ENCODE measurements around the gene CLCN3. TPM values are rescaled to one million over a fixed set of nuclear protein-coding genes. Genes with fewer than 3 reads are reported as not detected.
A peak's percentile ranks its signal among the peaks of the same experiment; 100 is the strongest.
"Not testable (repeated sequence)": the region's sequence is repeated elsewhere in the genome, so short reads cannot be mapped to it uniquely, and the experiment has no call there.

The CLCN3 gene
- 10 to 100 TPM; 17.4 to 18.4 TPM for total RNA-seq

GRCh38 chr4:169619958-169620879, at the start of gene CLCN3:
Gene CLCN3 (plus strand): TSS chr4:169620578. CDS start chr4:169635929, 15,351 bp downstream.
- peaks cover 59% of the 10 kb centered on the region for H3K4me1 Mint-ChIP-seq (ENCODE audit: low read depth)
- intact Hi-C loops (cut with micrococcal nuclease), result loop anchor here (1.0 to 2.0 kb wide), 4 partner anchors 8 to 1139 kb away; partner anchors contain the start of genes CBR4, DDX60L and NEK1
- peak; percentile 90 for DNase-seq
- H3K4me3 Mint-ChIP-seq, result peak within 1 kb of the TSS; percentile 93
- H3K27ac Mint-ChIP-seq, result peak within 1 kb of the TSS; percentile 96
- H3K36me3 Mint-ChIP-seq (ENCODE audit: low read depth), result peaks cover 1% of the 10 kb centered on the region
- CTCF ChIA-PET, result interaction anchor here (0.7 to 3.9 kb wide), 8 partner anchors 8 to 64 kb away, joined by 3 to 18 read pairs (median 3); no protein-coding TSS in a partner anchor
- no peaks in the 10 kb centered on the region for H3K27me3 Mint-ChIP-seq (ENCODE audit: low read depth)
- no peaks in the 10 kb centered on the region for H3K9me3 Mint-ChIP-seq

GRCh38 chr4:169571012-169571411, 49.4 kb upstream of the CLCN3 start:
- CTCF ChIA-PET; intact Hi-C loops (cut with micrococcal nuclease); DNase-seq; H3K27me3 Mint-ChIP-seq (ENCODE audit: low read depth); H3K4me1 Mint-ChIP-seq (ENCODE audit: low read depth); H3K4me3 Mint-ChIP-seq; H3K9me3 Mint-ChIP-seq: not testable (repeated sequence)
- Mint-ChIP-seq H3K27ac (peak overlapping the region; percentile 50), H3K36me3 (ENCODE audit: low read depth) (peaks cover 19% of the 10 kb centered on the region)

GRCh38 chr4:169571435-169571834, 48.9 kb upstream of the CLCN3 start:
- Mint-ChIP-seq H3K4me3 (no peak overlapping the region), H3K9me3 (no peaks in the 10 kb centered on the region), H3K36me3 (ENCODE audit: low read depth) (peaks cover 23% of the 10 kb centered on the region), H3K27me3 (ENCODE audit: low read depth) (no peaks in the 10 kb centered on the region), H3K27ac (peak overlapping the region; percentile 50), H3K4me1 (ENCODE audit: low read depth) (peaks cover 3% of the 10 kb centered on the region)
- no peak for DNase-seq
- intact Hi-C loops (cut with micrococcal nuclease), result no loop called here
- CTCF ChIA-PET, result no interaction called here

GRCh38 chr4:169573889-169574288, 46.5 kb upstream of the CLCN3 start:
- H3K27ac Mint-ChIP-seq, result no peak overlapping the region
- DNase-seq, result no peak
- H3K36me3 Mint-ChIP-seq (ENCODE audit: low read depth), result peaks cover 25% of the 10 kb centered on the region
- H3K27me3 Mint-ChIP-seq (ENCODE audit: low read depth), result no peaks in the 10 kb centered on the region
- no peaks in the 10 kb centered on the region for H3K4me1 Mint-ChIP-seq (ENCODE audit: low read depth)
- no peak overlapping the region for H3K4me3 Mint-ChIP-seq
- CTCF ChIA-PET, result no interaction called here
- no peaks in the 10 kb centered on the region for H3K9me3 Mint-ChIP-seq
- intact Hi-C loops (cut with micrococcal nuclease), result no loop called here

- H3K4me1 Mint-ChIP-seq (ENCODE audit: low read depth), result no peaks in the 10 kb centered on the region
- no peak overlapping the region for H3K27ac Mint-ChIP-seq
- CTCF ChIA-PET, result interaction anchor here (0.7 kb wide), 1 partner anchor 923 kb away, joined by 3 read pairs; no protein-coding TSS in a partner anchor
- intact Hi-C loops (cut with micrococcal nuclease), result no loop called here
- no peak for DNase-seq
- H3K9me3 Mint-ChIP-seq, result no peaks in the 10 kb centered on the region
- peaks cover 11% of the 10 kb centered on the region for H3K36me3 Mint-ChIP-seq (ENCODE audit: low read depth)
- H3K4me3 Mint-ChIP-seq, result no peak overlapping the region
- H3K27me3 Mint-ChIP-seq (ENCODE audit: low read depth), result no peaks in the 10 kb centered on the region
Observed at GRCh38 chr4:169582203-169582602, 38.2 kb upstream of the CLCN3 start.

GRCh38 chr4:169582706-169583105, 37.7 kb upstream of the CLCN3 start:
- intact Hi-C loops (cut with micrococcal nuclease), result no loop called here
- CTCF ChIA-PET, result interaction anchor here (0.7 kb wide), 1 partner anchor 924 kb away, joined by 3 read pairs; no protein-coding TSS in a partner anchor
- peaks cover 11% of the 10 kb centered on the region for H3K36me3 Mint-ChIP-seq (ENCODE audit: low read depth)

GRCh38 chr4:169583563-169583962, 36.8 kb upstream of the CLCN3 start:
- intact Hi-C loops (cut with micrococcal nuclease), result no loop called here
- peaks cover 11% of the 10 kb centered on the region for H3K36me3 Mint-ChIP-seq (ENCODE audit: low read depth)

More at GRCh38 chr4:169582706-169583105, 37.7 kb upstream of the CLCN3 start:
- Mint-ChIP-seq H3K9me3 (no peaks in the 10 kb centered on the region), H3K4me3 (no peak overlapping the region), H3K4me1 (ENCODE audit: low read depth) (no peaks in the 10 kb centered on the region), H3K27ac (no peak overlapping the region), H3K27me3 (ENCODE audit: low read depth) (no peaks in the 10 kb centered on the region)
- DNase-seq, result no peak

GRCh38 chr4:169593050-169593560, 27.3 kb upstream of the CLCN3 start:
- CTCF ChIA-PET, result interaction anchor here (0.6 to 0.9 kb wide), 3 partner anchors 20 to 82 kb away, joined by 3 read pairs; no protein-coding TSS in a partner anchor
- H3K27ac Mint-ChIP-seq, result no peak overlapping the region
- intact Hi-C loops (cut with micrococcal nuclease), result no loop called here

More at GRCh38 chr4:169583563-169583962, 36.8 kb upstream of the CLCN3 start:
- Mint-ChIP-seq H3K4me3 (no peak overlapping the region), H3K9me3 (no peaks in the 10 kb centered on the region), H3K27me3 (ENCODE audit: low read depth) (no peaks in the 10 kb centered on the region), H3K27ac (no peak overlapping the region), H3K4me1 (ENCODE audit: low read depth) (no peaks in the 10 kb centered on the region)
- no peak for DNase-seq
- CTCF ChIA-PET, result no interaction called here

GRCh38 chr4:169594560-169595195, 25.7 kb upstream of the CLCN3 start:
- intact Hi-C loops (cut with micrococcal nuclease), result no loop called here
- no peak for DNase-seq
- Mint-ChIP-seq H3K4me1 (ENCODE audit: low read depth) (no peaks in the 10 kb centered on the region), H3K27me3 (ENCODE audit: low read depth) (no peaks in the 10 kb centered on the region), H3K27ac (no peak overlapping the region), H3K36me3 (ENCODE audit: low read depth) (peaks cover 9% of the 10 kb centered on the region), H3K9me3 (no peaks in the 10 kb centered on the region), H3K4me3 (no peak overlapping the region)
- CTCF ChIA-PET, result interaction anchor here (0.9 to 1.0 kb wide), 3 partner anchors 8 to 28 kb away, joined by 3 to 4 read pairs (median 3); no protein-coding TSS in a partner anchor

More at GRCh38 chr4:169593050-169593560, 27.3 kb upstream of the CLCN3 start:
- peaks cover 6% of the 10 kb centered on the region for H3K36me3 Mint-ChIP-seq (ENCODE audit: low read depth)
- no peaks in the 10 kb centered on the region for H3K9me3 Mint-ChIP-seq
- H3K4me1 Mint-ChIP-seq (ENCODE audit: low read depth), result no peaks in the 10 kb centered on the region
- no peak for DNase-seq
- no peak overlapping the region for H3K4me3 Mint-ChIP-seq
- no peaks in the 10 kb centered on the region for H3K27me3 Mint-ChIP-seq (ENCODE audit: low read depth)

- CTCF ChIA-PET, result interaction anchor here (0.8 kb wide), 1 partner anchor 12 kb away, joined by 4 read pairs; the partner anchor contains the start of gene NEK1
- no peak for DNase-seq
- no peaks in the 10 kb centered on the region for H3K9me3 Mint-ChIP-seq
- no peak overlapping the region for H3K27ac Mint-ChIP-seq
- intact Hi-C loops (cut with micrococcal nuclease), result no loop called here
- peaks cover 18% of the 10 kb centered on the region for H3K4me1 Mint-ChIP-seq (ENCODE audit: low read depth)
- peaks cover 12% of the 10 kb centered on the region for H3K36me3 Mint-ChIP-seq (ENCODE audit: low read depth)
- no peaks in the 10 kb centered on the region for H3K27me3 Mint-ChIP-seq (ENCODE audit: low read depth)
- H3K4me3 Mint-ChIP-seq, result no peak overlapping the region
Observed at GRCh38 chr4:169601016-169601771, 19.2 kb upstream of the CLCN3 start.

GRCh38 chr4:169603312-169603711, 17.1 kb upstream of the CLCN3 start:
- Mint-ChIP-seq H3K4me1 (ENCODE audit: low read depth) (peaks cover 25% of the 10 kb centered on the region), H3K9me3 (no peaks in the 10 kb centered on the region), H3K27ac (no peak overlapping the region), H3K4me3 (no peak overlapping the region), H3K27me3 (ENCODE audit: low read depth) (no peaks in the 10 kb centered on the region), H3K36me3 (ENCODE audit: low read depth) (peaks cover 13% of the 10 kb centered on the region)
- no peak for DNase-seq
- intact Hi-C loops (cut with micrococcal nuclease), result no loop called here
- CTCF ChIA-PET, result interaction anchor here (1.1 kb wide), 1 partner anchor 16 kb away, joined by 5 read pairs; no protein-coding TSS in a partner anchor
